H1 (cell line): ENCODE results near the gene PJA1. TPM values are rescaled to one million over a fixed set of nuclear protein-coding genes. Genes with fewer than 3 reads are reported as not detected.

Source experiments
- CTCF ChIA-PET: fragments of 300-600 bp; sonication (Branson Sonifier 250); formaldehyde crosslinking; loops from one replicate; lab custom pipeline; 2021; ENCODE audit not compliant: partially characterized antibody; lab: Charles Lee
- POLR2A ChIA-PET: fragments of 300-600 bp; sonication (Branson Sonifier 250); formaldehyde crosslinking; loops from one replicate; lab custom pipeline; 2021; ENCODE audit warnings: inconsistent platforms; ENCODE audit not compliant: partially characterized antibody; lab: Charles Lee
- DNase-seq, 2 experiments: peaks; one replicate each; pipeline versions ENCODE4 v3.0.0 to v3.0.0-alpha.2; 2010 to 2022; ENCODE audit warnings: low spot score in 2 of 2, low read depth in 1 of 2, mixed read lengths in 1 of 2
- FAIRE-seq: peaks from 2 replicates; lab custom pipeline; 2011; peaks lifted over from hg19 to GRCh38; lab: Jason Lieb, UNC
- H2AFZ ChIP-seq: 2 replicates; pipeline ENCODE4 v1.8.1; 2012; ENCODE audit warnings: low read length, inconsistent platforms
- H2AK5ac ChIP-seq: 2 replicates; pipeline ENCODE4 v1.6.1; 2013; ENCODE audit warnings: low read depth, low read length
- H2BK120ac ChIP-seq: replicated peaks from 2 replicates; pipeline ENCODE3; 2013; ENCODE audit warnings: low read depth, low read length, inconsistent platforms
- H2BK12ac ChIP-seq: 2 replicates; pipeline ENCODE4 v1.6.1; 2013; ENCODE audit warnings: low read depth, low read length
- H2BK15ac ChIP-seq: 2 replicates; pipeline ENCODE4 v1.6.1; 2013; ENCODE audit warnings: low read length
- H2BK20ac ChIP-seq: 2 replicates; pipeline ENCODE4 v1.6.1; 2013; ENCODE audit warnings: low read length
- H2BK5ac ChIP-seq: 2 replicates; pipeline ENCODE4 v1.6.1; 2013; ENCODE audit warnings: low read depth, low read length
- H3K14ac ChIP-seq: 2 replicates; pipeline ENCODE4 v1.6.1; 2013; ENCODE audit warnings: inconsistent platforms; ENCODE audit not compliant: insufficient read length
- H3K18ac ChIP-seq: 2 replicates; pipeline ENCODE4 v1.6.1; 2013; ENCODE audit warnings: low read length; ENCODE audit errors: extremely low read depth
- H3K23ac ChIP-seq: 2 replicates; pipeline ENCODE4 v1.6.1; 2013; ENCODE audit warnings: inconsistent platforms; ENCODE audit not compliant: insufficient read length
- H3K23me2 ChIP-seq: 2 replicates; pipeline ENCODE4 v1.6.1; 2013; ENCODE audit warnings: low read depth, low read length
- H3K27ac ChIP-seq: 2 replicates; pipeline ENCODE4 v1.6.1; 2011; ENCODE audit warnings: low read depth, low read length, inconsistent platforms
- H3K27me3 ChIP-seq, 4 experiments: replicated peaks in 1 of 4; 1 replicate in 1 of 4; 2 replicates in 3 of 4; pipeline versions ENCODE4 v1.6.1 to v1.8.1; 2011 to 2013; ENCODE audit warnings: low read length in 3 of 4, mild to moderate bottlenecking in 3 of 4, inconsistent platforms in 2 of 4, mixed read lengths in 2 of 4, moderate library complexity in 1 of 4; ENCODE audit not compliant: control insufficient read depth in 3 of 4, insufficient read depth in 3 of 4; ENCODE audit errors: extremely low read depth in 1 of 4
- H3K36me3 ChIP-seq, 4 experiments: 2 replicates each; pipeline versions ENCODE4 v1.6.1 to v1.8.1; 2011 to 2013; ENCODE audit warnings: mild to moderate bottlenecking in 4 of 4, low read length in 3 of 4, moderate library complexity in 2 of 4, control low read depth in 1 of 4, inconsistent platforms in 1 of 4; ENCODE audit not compliant: insufficient read depth in 4 of 4, control insufficient read depth in 2 of 4
- H3K4ac ChIP-seq: replicated peaks from 2 replicates; pipeline ENCODE3; 2013; ENCODE audit warnings: low read length, low read depth, mixed read lengths, inconsistent platforms; ENCODE audit not compliant: insufficient read length
- H3K4me1 ChIP-seq, 4 experiments: replicated peaks in 1 of 4; 1 replicate in 1 of 4; 2 replicates in 3 of 4; pipeline versions ENCODE4 v1.6.1 to v1.8.1; 2011 to 2013; ENCODE audit warnings: low read length in 3 of 4, inconsistent platforms in 2 of 4, mixed read lengths in 1 of 4; ENCODE audit not compliant: insufficient read depth in 4 of 4, control insufficient read depth in 3 of 4
- H3K4me2 ChIP-seq, 2 experiments: 2 replicates each; pipeline versions ENCODE4 v1.6.1 to v1.8.1; 2011 to 2013; ENCODE audit warnings: low read depth in 2 of 2, low read length in 2 of 2, control low read depth in 1 of 2, inconsistent platforms in 1 of 2, mild to moderate bottlenecking in 1 of 2; ENCODE audit not compliant: insufficient read depth in 1 of 2
- H3K4me3 ChIP-seq, 4 experiments: fragments of 200-600, 300-600 bp in 1 of 4; sonication (generic), shearing (Covaris generic), sonication (Bioruptor Twin) in 1 of 4; 2 replicates each; pipeline versions ENCODE4 v1.5.1 to v1.8.1; 2011 to 2016; ENCODE audit warnings: low read length in 4 of 4, low read depth in 3 of 4, control low read depth in 2 of 4, inconsistent platforms in 2 of 4, mild to moderate bottlenecking in 2 of 4, mixed read lengths in 1 of 4, moderate library complexity in 1 of 4; ENCODE audit not compliant: insufficient read depth in 2 of 4; ENCODE audit errors: extremely low read depth in 1 of 4
- H3K56ac ChIP-seq: replicated peaks from 2 replicates; pipeline ENCODE3; 2013; ENCODE audit warnings: low read depth, mild to moderate bottlenecking, mixed read lengths, low read length, inconsistent platforms; ENCODE audit not compliant: insufficient read length
- H3K79me1 ChIP-seq: 2 replicates; pipeline ENCODE4 v1.6.1; 2013; ENCODE audit warnings: low read depth, low read length, control low read depth
- H3K79me2 ChIP-seq, 2 experiments: 2 replicates each; pipeline versions ENCODE4 v1.6.1 to v1.8.1; 2012 to 2013; ENCODE audit warnings: low read length in 2 of 2, mild to moderate bottlenecking in 2 of 2, inconsistent platforms in 1 of 2; ENCODE audit not compliant: insufficient read depth in 2 of 2, control insufficient read depth in 1 of 2
- H3K9ac ChIP-seq, 4 experiments: replicated peaks in 1 of 4; 1 replicate in 1 of 4; 2 replicates in 3 of 4; pipeline versions ENCODE4 v1.6.1 to v1.8.1; 2011 to 2013; ENCODE audit warnings: low read depth in 3 of 4, low read length in 3 of 4, control low read depth in 2 of 4, mild to moderate bottlenecking in 2 of 4, moderate library complexity in 2 of 4, inconsistent platforms in 1 of 4; ENCODE audit errors: extremely low read depth in 1 of 4
- H3K9me3 ChIP-seq, 2 experiments: 2 replicates each; pipeline versions ENCODE4 v1.6.1 to v1.8.1; 2012 to 2013; ENCODE audit warnings: mild to moderate bottlenecking in 2 of 2, moderate library complexity in 2 of 2, control low read depth in 1 of 2, inconsistent platforms in 1 of 2, low read depth in 1 of 2, low read length in 1 of 2, mixed read lengths in 1 of 2; ENCODE audit not compliant: insufficient read depth in 2 of 2
- H4K20me1 ChIP-seq, 2 experiments: replicated peaks in 1 of 2; 2 replicates each; pipeline versions ENCODE3 to v1.8.1; 2011 to 2013; ENCODE audit warnings: inconsistent platforms in 2 of 2, low read length in 2 of 2, mild to moderate bottlenecking in 1 of 2; ENCODE audit not compliant: insufficient read depth in 2 of 2, control insufficient read depth in 1 of 2
- H4K5ac ChIP-seq: 2 replicates; pipeline ENCODE4 v1.6.1; 2013; ENCODE audit warnings: low read length, low read depth, mixed read lengths, inconsistent platforms; ENCODE audit not compliant: insufficient read length
- H4K8ac ChIP-seq: 2 replicates; pipeline ENCODE4 v1.8.0; 2013; ENCODE audit warnings: mild to moderate bottlenecking, moderate library complexity, low read length, inconsistent platforms; ENCODE audit not compliant: insufficient read depth; ENCODE audit errors: extremely low read depth
- H4K91ac ChIP-seq: replicated peaks from 2 replicates; pipeline ENCODE3; 2013; ENCODE audit warnings: low read length, mixed read lengths, inconsistent platforms; ENCODE audit not compliant: insufficient read length
- BCL11A ChIP-seq, 2 experiments: IDR thresholded peaks; one replicate each; pipeline ENCODE4 v1.6.1; 2011; ENCODE audit warnings: low read depth in 2 of 2, low read length in 2 of 2, mild to moderate bottlenecking in 2 of 2
- RFX5 ChIP-seq: IDR thresholded peaks from 2 replicates; pipeline ENCODE4 v1.6.1; 2011; ENCODE audit warnings: low read depth, low read length, improper control_type of control experiment, borderline replicate concordance
- WGBS, 2 experiments: shearing (Covaris generic) in 1 of 2; methylation state at CpG; one replicate each; pipeline versions ENCODE4 v1.1.6 to v1.1.7; 2013 to 2015; ENCODE audit warnings: low lambda C conversion rate in 2 of 2, mixed read lengths in 2 of 2, inconsistent platforms in 1 of 2, low coverage in 1 of 2, missing lambda C conversion rate in 1 of 2; ENCODE audit not compliant: insufficient replicate concordance in 2 of 2, insufficient coverage in 1 of 2, insufficient read length in 1 of 2; ENCODE audit errors: extremely low coverage in 1 of 2, missing lambda C conversion rate in 1 of 2; 5-methylcytosine and 5-hydroxymethylcytosine counted together
- polyA plus RNA-seq, 7 experiments: library from polyadenylated mRNA; depleted of rRNA in 3 of 7; stranded (reverse) in 5 of 7; unstranded in 2 of 7; fragments of >200 nt in 5 of 7; fragments of 200-250 nt in 2 of 7; gene quantifications; 1 replicate in 5 of 7; 2 replicates in 1 of 7; 4 replicates in 1 of 7; pipeline versions ENCODE4 v1.2.1 to v1.2.3, GENCODE V29; 2011 to 2013; ENCODE audit warnings: missing spikeins in 2 of 7, mixed read lengths in 2 of 7
- total RNA-seq: library from RNA; stranded (reverse); fragmentation: NEBNext Ultra II Directional; extraction: Animal tissue kit (Norgen Biotek cat#: 25700); gene quantifications from 2 replicates; pipeline ENCODE4 v1.2.1, GENCODE V29; 2021
- TF ChIP-seq, protein P1 (sequence below), 3 experiments: IDR thresholded peaks; 1 replicate in 2 of 3; 2 replicates in 1 of 3; pipeline versions ENCODE4 v1.5.1 to v1.6.1; 2011; ENCODE audit warnings: low read length in 3 of 3, mild to moderate bottlenecking in 3 of 3, inconsistent platforms in 2 of 3, low read depth in 1 of 3, moderate library complexity in 1 of 3; ENCODE audit not compliant: insufficient read depth in 1 of 3; ENCODE audit errors: control extremely low read depth in 1 of 3

Gene PJA1
- total and polyA plus RNA-seq, 2 of the 8 experiments (the other 6 are each of a cell fraction or from before 2014, with no cell fraction given): 25.7 to 37.0 TPM

DNA sequence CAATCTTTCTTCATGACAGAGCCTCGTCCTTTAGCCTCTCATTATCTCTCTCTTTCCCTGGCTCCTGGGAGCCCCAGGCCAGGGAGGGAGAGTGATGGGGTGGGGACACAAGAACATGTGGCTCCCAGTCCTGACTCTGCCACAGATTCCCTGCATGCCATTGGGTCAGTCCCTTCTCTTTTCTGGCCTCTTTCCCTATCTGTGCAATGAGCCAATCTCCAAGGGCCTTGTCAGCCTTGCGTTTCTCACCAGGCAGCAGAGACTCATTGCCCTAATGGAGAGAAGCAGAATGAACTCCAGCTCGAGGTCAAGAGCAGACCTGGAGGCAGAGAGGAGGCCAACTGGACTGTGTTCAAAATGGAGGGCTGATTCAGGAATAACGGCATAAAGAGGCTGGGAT lies 38.4 kb upstream of the PJA1 start:
- Histone ChIP-seq H3K4me3 (no peak overlapping the region), H3K79me1 (no peaks in the 10 kb centered on the region), H3K36me3 (no peaks in the 10 kb centered on the region), H3K79me2 (no peaks in the 10 kb centered on the region), H3K9ac (no peak overlapping the region), H3K14ac (no peak overlapping the region), H3K4me1 (no peaks in the 10 kb centered on the region), H3K4ac (no peak overlapping the region), H4K8ac (no peak overlapping the region), H3K27me3 (no peaks in the 10 kb centered on the region; a peak in 1 of 7 replicates), H4K91ac (no peak overlapping the region), H4K20me1 (no peaks in the 10 kb centered on the region), H3K9me3 (no peaks in the 10 kb centered on the region), H2BK120ac (no peak overlapping the region), H2BK20ac (no peak overlapping the region), H2AK5ac (no peak overlapping the region), H3K23ac (no peak overlapping the region), H3K56ac (no peak overlapping the region), H2BK15ac (no peak overlapping the region), H3K27ac (no peak overlapping the region), H2BK5ac (no peak overlapping the region), H3K23me2 (no peaks in the 10 kb centered on the region), H3K18ac (no peak overlapping the region), H3K4me2 (no peak overlapping the region), H2BK12ac (no peak overlapping the region), H2AFZ (no peak overlapping the region), H4K5ac (no peak overlapping the region)
- DNase-seq: no peak
- POLR2A ChIA-PET: no interaction called here
- FAIRE-seq: no peak
- 83% methylated on average over 2 of the region's 4 CpGs; no CpG with 5 or more reads in 1 of the 2 experiments for WGBS, 2 experiments
- TF ChIP-seq BCL11A (IDR thresholded peaks at IDR 0.05; ENCODE audit: low read depth in 2 of 2, low read length in 2 of 2) (no peak), RFX5 (no peak)
- TF ChIP-seq, protein P1, sequence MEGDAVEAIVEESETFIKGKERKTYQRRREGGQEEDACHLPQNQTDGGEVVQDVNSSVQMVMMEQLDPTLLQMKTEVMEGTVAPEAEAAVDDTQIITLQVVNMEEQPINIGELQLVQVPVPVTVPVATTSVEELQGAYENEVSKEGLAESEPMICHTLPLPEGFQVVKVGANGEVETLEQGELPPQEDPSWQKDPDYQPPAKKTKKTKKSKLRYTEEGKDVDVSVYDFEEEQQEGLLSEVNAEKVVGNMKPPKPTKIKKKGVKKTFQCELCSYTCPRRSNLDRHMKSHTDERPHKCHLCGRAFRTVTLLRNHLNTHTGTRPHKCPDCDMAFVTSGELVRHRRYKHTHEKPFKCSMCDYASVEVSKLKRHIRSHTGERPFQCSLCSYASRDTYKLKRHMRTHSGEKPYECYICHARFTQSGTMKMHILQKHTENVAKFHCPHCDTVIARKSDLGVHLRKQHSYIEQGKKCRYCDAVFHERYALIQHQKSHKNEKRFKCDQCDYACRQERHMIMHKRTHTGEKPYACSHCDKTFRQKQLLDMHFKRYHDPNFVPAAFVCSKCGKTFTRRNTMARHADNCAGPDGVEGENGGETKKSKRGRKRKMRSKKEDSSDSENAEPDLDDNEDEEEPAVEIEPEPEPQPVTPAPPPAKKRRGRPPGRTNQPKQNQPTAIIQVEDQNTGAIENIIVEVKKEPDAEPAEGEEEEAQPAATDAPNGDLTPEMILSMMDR (IDR thresholded peaks at IDR 0.05; ENCODE audit: control extremely low read depth in 1 of 3, insufficient read depth in 1 of 3, low read depth in 1 of 3, low read length in 3 of 3): no peak
- CTCF ChIA-PET: interaction anchor here (1.0 to 1.7 kb wide), 3 partner anchors 13 to 258 kb away, joined by 3 to 6 read pairs (median 5); no protein-coding TSS in a partner anchor
